Adipose tissue (tissue), 3 donors: ENCODE results near the gene KDM2B. TPM values are rescaled to one million over a fixed set of nuclear protein-coding genes. Genes with fewer than 3 reads are reported as not detected.

Source experiments
- H3K27ac ChIP-seq: one replicate; pipeline ENCODE4 v1.5.1; 2013; ENCODE audit warnings: low read depth, low read length
- WGBS, 3 donors: extraction: QIAGEN DNeasy Blood & Tissue Kit; methylation state at CpG; one replicate each; pipeline ENCODE4 v1.1.7; 2013; 5-methylcytosine and 5-hydroxymethylcytosine counted together
- polyA plus RNA-seq, 3 donors: library from polyadenylated mRNA; stranded (reverse); fragments of 200-250 nt; gene quantifications; one replicate each; pipeline ENCODE4 v1.2.3, GENCODE V29; 2013
- donor health status: healthy with polysubstance abuse.
- donor health status: Bipolar disorder and iron deficiency.
- donor health status: healthy.

Gene KDM2B
- polyA plus RNA-seq, 3 donors = 6.1 to 9.8 (median 9.3) TPM

DNA sequence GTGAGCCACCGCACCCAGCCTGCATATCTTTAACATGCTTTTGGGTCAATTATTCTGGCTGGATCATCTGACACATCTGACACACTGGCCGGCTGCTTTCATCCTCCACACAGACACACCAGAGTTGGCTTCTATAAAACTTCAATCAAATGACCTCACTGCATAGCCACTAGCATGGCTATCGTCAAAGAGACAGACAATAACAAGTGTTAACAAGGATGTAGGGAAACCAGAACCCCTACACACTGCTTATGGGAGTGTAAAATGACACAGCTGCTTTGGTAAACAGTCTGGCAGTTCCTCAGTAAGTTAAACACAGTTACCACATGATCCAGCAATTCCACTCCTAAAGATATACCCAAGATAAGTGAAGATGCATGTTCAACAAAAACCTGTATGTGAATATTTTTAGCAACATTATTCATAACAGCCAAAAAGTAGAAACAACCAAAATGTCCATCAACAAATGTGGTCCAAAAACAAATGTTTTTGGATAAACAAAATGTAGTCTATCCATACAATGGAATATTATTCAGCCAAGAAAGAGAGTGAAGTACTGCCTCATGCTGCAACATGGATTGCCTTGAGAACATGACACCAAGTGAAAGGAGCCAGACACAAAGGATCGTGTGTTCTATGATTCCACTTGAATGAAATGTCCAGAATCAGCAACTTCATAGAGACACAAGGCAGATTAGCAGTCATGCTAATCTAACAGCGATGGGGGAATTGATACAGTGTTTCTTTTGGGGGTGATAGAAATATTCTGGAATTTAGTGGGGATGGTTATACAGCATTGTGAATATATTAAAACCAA is 10.1 kb downstream of the KDM2B start:
- no peak overlapping the region for H3K27ac ChIP-seq
- 87 to 92% (median 90%) methylated on average over 5 of the region's 5 CpGs for WGBS, 3 donors

DNA sequence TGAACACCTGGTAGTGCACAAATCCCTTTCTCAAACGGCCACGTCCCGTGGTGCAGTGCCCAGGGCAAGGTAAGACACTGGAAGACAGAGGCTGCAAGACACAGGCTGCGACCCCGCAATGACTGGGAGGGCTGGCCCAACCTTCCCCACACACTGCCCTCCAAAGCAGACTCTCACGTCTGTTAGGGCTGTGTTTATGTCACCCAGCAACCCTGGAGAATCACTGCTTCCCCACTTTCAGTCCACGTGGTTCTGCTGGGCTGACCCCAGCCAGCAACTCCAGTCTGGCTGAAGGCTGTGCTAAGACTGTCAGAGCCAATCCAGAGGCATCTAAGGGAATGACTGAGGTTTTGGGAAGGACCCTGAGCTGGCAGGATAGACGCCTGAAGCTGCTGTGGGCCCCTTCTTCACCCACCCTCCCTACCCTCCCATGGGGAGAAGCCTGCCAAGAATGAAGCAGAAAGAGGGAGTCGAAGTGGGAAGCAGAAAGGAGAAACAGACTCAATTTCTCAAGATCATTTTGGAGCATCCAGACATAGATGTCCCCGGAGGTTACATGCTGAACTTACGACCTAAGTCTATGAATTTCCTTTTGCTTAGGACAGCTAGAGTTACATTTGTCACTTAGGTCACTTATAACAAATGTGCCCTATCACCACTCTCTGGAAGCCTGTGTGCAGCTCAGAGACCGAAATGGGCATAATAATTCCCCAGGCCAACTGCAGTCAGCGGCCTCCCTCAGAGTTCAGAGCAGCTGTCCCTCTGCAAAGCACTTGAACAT is 11.7 kb downstream of the KDM2B start:
- H3K27ac ChIP-seq = no peak overlapping the region
- 49 to 75% (median 50%) methylated on average over 13 of the region's 13 CpGs for WGBS, 3 donors

DNA sequence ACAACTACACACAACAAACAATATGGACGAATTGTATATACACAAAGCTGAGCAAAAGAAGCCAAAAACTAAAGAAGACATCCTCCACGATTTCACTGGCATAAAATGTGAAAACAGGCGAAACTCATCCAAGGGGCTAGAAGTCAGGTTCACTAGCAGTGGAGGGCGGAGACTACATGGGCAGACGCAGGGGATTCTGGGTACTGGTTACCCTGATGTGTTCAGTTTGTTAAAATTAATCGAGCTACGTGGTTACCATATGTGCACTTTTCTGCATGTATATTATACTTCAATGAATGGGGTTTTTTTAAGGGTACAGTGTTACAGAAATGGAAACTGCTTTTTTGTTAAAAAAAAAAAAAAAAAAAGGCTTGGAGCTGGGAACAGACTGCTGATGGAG is 12.3 kb downstream of the KDM2B start:
- no peak overlapping the region for H3K27ac ChIP-seq
- WGBS, 3 donors = 66 to 84% (median 73%) methylated on average over 7 of the region's 7 CpGs

DNA sequence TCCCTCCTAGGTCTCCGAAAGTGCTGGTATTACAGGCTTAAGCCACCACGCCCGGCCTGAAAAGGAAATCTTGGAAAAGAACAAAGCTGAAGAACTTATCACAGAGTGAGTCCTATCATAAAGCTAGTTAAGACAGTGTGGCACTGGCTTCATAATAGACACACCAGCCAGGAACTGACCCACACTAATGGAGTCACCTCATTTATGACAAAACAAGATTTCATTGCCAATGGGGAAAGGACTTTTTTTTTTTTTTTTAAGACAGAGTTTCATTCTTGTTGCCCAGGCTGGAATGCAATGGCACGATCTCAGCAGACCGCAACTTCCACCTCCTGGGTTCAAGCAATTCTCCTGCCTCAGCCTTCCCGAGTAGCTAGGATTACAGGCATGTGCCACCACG is 15.7 kb downstream of the KDM2B start:
- WGBS, 3 donors = 88 to 91% (median 88%) methylated on average over 7 of the region's 7 CpGs
- H3K27ac ChIP-seq = no peak overlapping the region

DNA sequence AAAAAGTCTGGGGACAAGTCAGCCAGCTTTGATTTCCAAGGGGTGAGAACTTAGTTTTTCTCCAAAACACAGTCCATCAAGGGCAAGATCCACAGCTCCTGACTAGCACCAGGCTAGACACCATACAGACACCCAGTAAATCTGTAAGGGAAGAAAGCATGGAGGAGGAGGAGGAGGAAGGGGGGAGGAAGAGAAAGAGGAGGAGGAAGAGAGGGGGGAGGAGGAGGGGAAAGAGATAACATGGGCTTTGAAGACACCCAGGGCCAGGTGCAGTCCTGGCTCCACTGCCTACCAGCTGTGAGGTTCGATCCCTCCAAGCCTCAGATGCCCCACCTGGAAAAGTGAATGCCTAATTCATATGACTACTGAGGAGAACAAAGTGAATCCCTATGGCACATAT is 18.3 kb downstream of the KDM2B start:
- WGBS, 3 donors = 87 to 95% (median 90%) methylated on average over 1 of the region's 1 CpG
- no peak overlapping the region for H3K27ac ChIP-seq

DNA sequence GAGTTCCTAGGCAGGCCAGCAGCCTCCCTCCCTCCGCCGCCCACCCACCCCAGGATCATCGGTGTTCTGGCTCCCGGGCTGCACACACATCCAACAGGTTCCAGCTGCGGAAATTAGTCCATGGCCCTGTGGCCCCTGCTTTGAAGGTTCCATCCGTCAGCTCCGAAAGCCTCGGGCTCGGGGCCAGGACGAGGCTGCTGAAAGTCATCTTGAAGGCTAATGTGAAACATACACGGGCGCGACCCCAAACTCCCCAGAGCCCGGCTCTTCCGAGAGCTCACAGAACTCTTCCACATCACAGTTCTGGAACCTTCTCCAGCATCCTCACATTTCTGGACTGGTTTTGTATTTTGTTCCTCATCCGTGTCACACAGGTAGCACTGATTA is 19.8 kb downstream of the KDM2B start:
- 70 to 87% (median 77%) methylated on average over 16 of the region's 16 CpGs for WGBS, 3 donors
- no peak overlapping the region for H3K27ac ChIP-seq

DNA sequence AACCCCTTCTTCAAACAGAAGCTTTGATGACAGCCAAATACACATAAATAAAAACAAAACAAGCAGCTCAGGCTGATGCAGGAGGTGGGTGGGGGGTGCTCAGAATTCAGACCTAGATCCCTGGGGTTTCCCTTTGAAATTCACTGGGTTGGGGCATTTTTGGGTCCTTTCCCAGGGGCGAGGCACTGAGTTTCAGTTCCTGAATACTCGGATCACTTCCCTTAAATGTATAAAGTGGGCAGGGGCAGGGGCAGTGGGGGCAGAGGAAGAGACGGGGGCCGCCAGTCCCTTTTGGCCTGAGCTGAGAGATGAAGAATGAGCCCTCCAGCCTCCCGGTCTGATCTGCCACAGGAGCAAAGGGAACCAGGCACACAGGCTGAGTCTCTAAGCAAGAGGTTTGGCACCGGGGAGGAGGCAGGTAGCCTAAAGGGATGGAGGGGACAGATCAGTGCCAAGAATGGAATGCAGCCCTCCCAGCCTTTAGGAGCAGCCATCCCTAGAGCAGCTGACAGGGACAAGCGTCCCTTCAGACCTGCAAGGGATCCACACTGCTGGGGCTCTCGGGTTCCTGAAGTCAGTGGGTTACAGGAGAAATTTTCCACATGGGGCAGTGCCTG is 20.3 kb downstream of the KDM2B start:
- no peak overlapping the region for H3K27ac ChIP-seq
- 65 to 83% (median 70%) methylated on average over 8 of the region's 8 CpGs for WGBS, 3 donors

DNA sequence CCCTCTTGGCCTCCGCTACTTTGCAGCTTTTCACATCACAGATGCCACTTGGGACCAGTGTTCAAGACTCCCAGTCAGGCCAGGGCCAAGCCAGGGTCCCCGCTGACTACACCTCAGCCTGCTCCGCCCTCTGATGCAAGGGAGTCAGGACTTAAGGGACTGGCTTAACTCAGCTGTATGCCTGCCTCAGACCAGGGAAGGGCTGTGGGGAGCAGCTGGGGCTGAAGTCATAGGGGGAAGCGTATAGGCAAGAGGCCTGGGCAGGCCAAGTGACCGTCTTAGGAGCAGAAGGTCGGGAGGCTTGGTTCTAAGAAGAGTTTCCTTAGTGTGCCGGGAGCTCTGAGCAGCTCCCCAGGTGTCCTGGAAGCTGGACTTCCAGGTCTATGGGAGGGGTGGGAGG is 21.9 kb downstream of the KDM2B start:
- no peak overlapping the region for H3K27ac ChIP-seq
- 90 to 95% (median 90%) methylated on average over 7 of the region's 7 CpGs for WGBS, 3 donors

DNA sequence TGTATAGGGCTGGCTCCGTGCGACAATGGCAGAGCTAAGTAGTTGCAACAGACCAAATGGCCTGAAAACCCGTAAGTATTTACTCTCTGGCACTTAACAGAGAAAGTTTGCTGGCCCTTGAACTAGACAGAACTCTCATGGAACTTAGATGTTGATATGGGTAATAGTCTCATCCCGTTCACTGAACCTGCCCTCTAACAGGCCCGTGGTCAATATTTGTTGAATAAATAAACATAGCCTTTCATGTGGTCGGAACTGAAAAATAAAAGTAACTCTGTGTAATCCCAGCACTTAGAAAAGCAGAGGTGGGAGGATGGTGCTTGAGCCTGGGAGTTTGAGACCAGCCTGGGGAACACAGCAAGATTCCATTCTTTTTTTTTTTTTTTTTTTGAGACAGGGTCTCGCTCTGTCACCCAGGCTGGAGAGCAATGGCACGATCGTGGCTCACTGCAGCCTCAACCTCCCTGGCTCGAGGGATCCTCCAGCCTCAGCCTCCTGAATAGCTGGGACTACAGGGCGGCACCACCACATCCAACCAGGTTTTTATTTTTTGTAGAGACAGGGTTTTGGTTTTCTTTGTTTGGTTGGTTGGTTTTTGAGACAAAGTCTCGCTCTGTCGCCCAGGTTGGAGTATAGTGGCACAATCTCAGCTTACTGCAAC is 29.7 kb downstream of the KDM2B start:
- no peak overlapping the region for H3K27ac ChIP-seq
- WGBS, 3 donors = 73 to 95% (median 89%) methylated on average over 11 to 13 of the region's 13 CpGs

DNA sequence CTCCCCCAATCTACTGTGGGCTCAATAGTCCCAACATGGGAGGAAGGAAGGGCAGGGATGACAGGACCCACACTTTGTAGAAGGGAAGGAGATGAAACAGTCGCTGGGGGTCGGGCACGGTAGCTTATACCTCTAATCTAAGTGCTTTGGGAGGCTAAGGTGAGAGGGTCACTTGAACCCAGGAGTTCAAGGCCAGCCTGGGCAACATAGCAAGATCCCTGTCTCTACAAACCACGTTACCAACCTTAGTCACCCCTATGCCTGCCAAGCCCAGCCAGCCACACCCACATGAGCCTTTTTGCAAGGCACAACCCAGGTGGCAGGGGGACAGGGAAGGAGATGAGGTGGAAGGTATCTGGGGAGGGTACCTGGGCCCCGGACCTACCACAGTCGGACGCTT is 31.7 kb downstream of the KDM2B start:
- H3K27ac ChIP-seq = no peak overlapping the region
- WGBS, 3 donors = 94 to 97% (median 95%) methylated on average over 7 of the region's 7 CpGs

DNA sequence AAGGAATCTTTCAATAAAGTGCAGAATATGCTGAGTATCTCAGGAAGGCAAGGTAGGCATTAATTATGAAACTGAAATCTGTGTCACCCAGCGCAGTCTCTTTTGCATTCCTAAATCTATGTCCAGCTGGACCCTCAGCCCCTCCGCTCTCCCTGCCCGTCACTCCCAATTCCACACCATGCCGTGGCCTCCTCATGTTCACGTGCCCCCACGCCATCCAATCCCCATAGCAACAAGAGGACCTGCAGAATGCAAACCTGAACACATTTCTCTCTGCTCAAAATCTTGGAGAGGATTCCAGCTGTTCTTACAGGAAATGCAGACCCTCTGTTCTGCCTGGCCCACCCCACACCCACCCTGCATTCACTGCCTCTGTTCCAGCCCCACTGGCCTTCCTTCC is 35.3 kb downstream of the KDM2B start:
- WGBS, 3 donors = 95 to 99% (median 96%) methylated on average over 6 of the region's 6 CpGs
- no peak overlapping the region for H3K27ac ChIP-seq

DNA sequence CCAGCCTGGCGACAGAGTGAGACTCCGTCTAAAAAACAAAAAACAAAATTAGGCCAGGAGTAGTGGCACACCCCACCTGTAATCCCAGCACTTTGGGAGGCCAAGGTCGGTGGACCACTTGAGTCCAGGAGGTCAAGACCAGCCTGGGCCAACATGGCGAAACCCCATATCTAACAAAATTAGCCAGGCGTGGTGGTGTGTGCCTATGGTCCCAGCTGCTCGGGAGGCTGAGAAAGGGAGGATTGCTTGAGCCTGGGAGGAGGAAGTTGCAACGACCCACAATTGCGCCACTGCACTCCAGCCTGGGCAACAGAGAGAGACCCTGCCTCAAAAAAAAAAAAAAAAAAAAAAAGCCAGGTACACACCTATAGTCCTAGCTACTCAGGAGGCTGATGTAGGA is 37.0 kb downstream of the KDM2B start:
- WGBS, 3 donors = 73 to 85% (median 78%) methylated on average over 8 of the region's 8 CpGs
- H3K27ac ChIP-seq = no peak overlapping the region

DNA sequence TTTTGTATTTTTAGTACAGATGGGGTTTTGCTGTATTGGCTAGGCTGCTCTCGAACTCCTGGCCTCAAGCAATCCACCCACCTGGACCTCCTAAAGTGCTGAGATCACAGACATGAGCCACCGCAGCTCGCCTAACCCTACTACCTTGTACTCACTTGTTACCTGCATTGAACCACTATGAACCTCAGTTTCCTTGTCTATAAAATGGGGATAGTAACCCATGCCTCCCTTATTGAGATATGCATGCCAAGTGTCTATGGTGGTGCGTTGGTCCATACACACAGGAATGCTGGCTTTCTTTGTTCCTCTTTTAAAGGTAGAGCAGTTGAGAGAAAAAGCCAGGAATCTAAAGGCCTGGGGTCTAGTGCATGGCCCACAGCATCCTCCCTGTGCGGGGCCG is 40.9 kb downstream of the KDM2B start:
- 94 to 96% (median 95%) methylated on average over 6 of the region's 6 CpGs for WGBS, 3 donors
- H3K27ac ChIP-seq = no peak overlapping the region

DNA sequence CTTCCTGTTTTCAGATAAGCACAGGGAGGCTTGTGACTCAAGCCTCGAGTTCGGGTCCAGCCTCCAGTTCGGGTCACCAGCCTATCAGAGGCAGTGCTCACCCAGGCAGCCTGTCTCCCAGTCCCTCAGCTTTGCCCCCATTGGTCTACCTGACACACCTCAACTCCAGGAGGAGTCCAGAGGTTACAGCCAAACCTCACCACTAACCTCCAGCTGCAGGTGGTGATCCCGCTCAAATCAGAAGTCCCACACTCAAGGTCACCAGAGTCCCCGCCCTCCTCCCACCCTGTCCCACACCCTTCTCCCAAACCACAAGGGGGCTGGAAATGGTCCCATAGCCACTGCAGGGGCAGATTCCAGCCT is 42.1 kb downstream of the KDM2B start:
- 24 to 68% (median 67%) methylated on average over 5 of the region's 5 CpGs for WGBS, 3 donors
- H3K27ac ChIP-seq = no peak overlapping the region

DNA sequence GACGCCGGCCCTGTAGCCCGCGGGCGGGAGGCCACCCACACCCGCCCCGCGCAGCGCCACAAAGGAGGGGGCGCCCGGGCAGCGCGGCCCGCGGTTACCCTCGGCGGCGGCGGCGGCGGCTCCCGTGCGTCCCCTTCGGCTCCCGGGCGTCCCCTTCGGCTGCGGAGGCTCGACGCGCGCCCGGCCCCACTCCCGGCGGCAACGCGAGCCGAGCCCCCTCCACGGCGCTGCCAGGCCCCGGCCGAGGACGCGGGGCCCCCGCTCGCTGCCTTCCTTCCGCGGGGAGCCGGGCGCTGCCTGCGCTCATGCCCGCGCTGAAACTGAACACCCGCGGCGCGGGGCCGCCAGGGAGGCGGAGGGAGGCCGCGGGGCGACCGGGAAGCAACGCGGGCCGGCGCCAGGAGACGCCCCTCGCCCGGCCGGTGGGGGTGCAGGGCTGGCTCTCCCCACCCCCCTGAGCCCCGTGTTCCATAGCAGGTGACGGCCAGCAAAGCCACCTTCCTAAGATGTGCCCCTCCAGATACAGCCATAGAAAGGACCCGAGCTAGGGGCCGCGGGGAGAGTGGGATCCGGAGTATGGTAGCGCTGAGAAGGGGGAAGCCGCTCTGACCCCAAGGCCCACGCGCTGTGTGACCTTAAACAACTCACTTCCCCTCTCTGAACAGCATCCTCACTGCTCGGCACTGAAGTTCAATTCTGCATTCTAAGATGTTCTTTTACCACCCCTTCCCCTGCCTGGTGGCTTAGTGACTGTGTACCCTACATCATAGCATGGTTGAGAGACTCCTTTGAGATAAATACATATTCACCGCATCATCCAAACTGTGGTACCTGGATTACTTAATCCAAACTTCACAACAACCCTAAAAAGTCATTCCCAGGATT is 42.8 kb downstream of the KDM2B start:
- WGBS, 3 donors = 3 to 4% (median 4%) methylated on average over 66 to 83 of the region's 83 CpGs
- no peak overlapping the region for H3K27ac ChIP-seq

DNA sequence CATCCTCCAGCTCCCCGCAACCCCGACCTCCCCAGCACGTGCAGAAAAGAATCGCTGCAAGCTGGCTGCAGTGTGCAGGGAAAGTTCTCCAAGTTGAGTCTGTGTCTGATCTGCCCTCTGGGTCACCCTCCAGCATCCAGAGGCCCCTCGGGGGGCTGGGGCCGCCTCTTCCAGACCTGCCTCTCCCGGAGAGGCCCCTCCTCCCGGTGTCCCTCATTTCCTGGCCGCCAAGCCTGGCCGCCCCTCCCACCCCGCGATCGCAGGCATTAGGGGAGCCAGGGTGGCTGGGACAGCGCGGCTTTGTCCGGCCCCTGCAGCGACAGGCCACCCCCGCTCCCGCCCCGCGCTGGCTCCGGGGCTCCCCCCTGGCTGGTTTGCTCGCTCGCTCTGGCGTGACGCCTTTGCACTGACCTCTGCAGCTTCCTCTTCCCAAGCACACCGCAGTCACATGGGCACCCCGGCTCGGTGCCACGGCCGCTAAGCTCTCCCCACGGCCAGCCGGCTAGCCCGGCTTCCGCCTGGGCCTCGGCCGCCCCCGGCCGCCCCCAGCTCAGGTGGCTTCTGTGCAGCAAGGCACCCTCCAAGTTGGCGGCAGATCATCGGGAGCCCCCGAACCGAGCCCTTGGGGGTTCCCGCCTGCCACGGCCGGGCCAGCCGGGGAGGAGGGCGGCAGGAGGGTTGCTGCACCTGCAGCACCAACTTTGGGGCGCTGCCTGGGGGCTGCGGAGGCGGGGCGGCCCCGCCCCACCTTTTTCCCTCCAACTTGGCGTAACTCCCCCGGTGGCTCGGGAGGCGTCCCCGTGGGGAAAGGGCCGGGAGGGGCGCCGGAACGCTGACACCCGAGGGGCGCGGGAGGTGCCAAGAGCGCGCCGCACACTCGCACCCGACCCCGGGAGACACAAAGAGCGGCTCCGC is 43.7 kb downstream of the KDM2B start:
- H3K27ac ChIP-seq = no peak overlapping the region
- WGBS, 3 donors = 1% methylated on average over 60 to 73 of the region's 73 CpGs
